ENCODE measurements around the gene BUB1B. TPM values are rescaled to one million over a fixed set of nuclear protein-coding genes. Genes with fewer than 3 reads are reported as not detected.
A peak's percentile ranks its signal among the peaks of the same experiment; 100 is the strongest.
"Not testable (repeated sequence)": the region's sequence is repeated elsewhere in the genome, so short reads cannot be mapped to it uniquely, and the experiment has no call there.

Gene BUB1B
- total RNA-seq, 2 experiments from 2014 or later: 1.4 to 2.4 TPM

DNA sequence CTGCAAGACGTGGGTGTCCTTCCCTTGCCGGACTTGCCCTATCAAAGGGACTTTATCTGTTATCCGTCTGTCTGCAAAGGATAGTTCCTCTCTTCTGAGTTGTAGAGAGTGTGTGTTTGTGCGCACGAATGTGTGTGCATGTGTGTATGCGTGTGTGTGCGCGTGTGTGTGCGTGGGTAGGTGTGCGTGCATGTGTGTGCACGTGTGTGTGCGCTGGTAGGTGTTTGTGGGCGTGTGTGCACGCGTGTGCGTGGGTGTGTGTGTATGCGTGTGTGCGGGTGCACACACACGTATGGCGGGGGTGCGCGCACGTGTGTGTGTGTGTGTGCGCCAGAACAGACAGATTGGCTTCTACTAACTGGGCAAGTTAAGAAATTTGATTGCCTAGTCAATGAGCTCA lies 48.1 kb upstream of the BUB1B start:
- Histone ChIP-seq H3K27me3 (ENCODE audit: control insufficient read depth in 1 of 2, insufficient read depth in 2 of 2, low read length in 2 of 2) (no peaks in the 10 kb centered on the region), H3K9me3 (ENCODE audit: control insufficient read depth in 1 of 2, insufficient read depth in 1 of 2, low read length in 2 of 2) (no peaks in the 10 kb centered on the region), H3K4me3 (ENCODE audit: low read length) (no peak overlapping the region), H3K4me1 (ENCODE audit: insufficient read depth, low read length) (peaks cover 30% of the 10 kb centered on the region), H3K36me3 (ENCODE audit: insufficient read depth, low read length) (no peaks in the 10 kb centered on the region), H3K27ac (ENCODE audit: low read depth in 1 of 2, low read length in 2 of 2) (no peak overlapping the region)
- H3K4me3 Mint-ChIP-seq: no peak overlapping the region
- no peaks in the 10 kb centered on the region for H3K36me3 Mint-ChIP-seq (ENCODE audit: low read depth)
- H3K27me3 Mint-ChIP-seq: no peaks in the 10 kb centered on the region
- no peak for DNase-seq
- intact Hi-C loops (cut with DNase I, micrococcal nuclease): no loop called here
- ChIA-PET POLR2A (no interaction called here), CTCF (no interaction called here)
- H3K9me3 Mint-ChIP-seq: no peaks in the 10 kb centered on the region
- H3K4me1 Mint-ChIP-seq (ENCODE audit: low read depth): peaks cover 33% of the 10 kb centered on the region
- ATAC-seq (ENCODE audit: poor library complexity): no peak
- TF ChIP-seq, protein P1, sequence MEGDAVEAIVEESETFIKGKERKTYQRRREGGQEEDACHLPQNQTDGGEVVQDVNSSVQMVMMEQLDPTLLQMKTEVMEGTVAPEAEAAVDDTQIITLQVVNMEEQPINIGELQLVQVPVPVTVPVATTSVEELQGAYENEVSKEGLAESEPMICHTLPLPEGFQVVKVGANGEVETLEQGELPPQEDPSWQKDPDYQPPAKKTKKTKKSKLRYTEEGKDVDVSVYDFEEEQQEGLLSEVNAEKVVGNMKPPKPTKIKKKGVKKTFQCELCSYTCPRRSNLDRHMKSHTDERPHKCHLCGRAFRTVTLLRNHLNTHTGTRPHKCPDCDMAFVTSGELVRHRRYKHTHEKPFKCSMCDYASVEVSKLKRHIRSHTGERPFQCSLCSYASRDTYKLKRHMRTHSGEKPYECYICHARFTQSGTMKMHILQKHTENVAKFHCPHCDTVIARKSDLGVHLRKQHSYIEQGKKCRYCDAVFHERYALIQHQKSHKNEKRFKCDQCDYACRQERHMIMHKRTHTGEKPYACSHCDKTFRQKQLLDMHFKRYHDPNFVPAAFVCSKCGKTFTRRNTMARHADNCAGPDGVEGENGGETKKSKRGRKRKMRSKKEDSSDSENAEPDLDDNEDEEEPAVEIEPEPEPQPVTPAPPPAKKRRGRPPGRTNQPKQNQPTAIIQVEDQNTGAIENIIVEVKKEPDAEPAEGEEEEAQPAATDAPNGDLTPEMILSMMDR (IDR thresholded peaks at IDR 0.05): no peak
- H3K27ac Mint-ChIP-seq: no peak overlapping the region

DNA sequence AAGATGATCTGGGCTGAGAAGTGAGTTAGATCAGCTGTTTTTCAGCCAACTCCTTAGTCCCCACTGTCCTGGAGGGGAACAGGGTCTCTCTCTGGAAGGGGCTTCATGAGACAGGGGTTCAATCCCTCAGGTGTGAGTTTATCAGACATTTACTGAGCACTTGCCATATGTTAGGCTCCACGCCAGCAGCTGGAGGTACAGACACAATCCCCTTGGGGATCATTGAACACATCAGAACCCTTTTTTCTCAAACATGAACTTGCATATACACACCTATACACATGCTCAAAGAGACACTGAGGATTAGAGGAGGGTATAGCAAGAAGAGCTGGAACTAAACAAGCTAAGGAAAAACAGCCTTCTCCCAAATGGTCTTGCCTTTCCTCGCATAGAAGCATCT lies 46.7 kb upstream of the BUB1B start:
- TF ChIP-seq, protein P1 (IDR thresholded peaks at IDR 0.05): no peak
- no peaks in the 10 kb centered on the region for H3K27me3 ChIP-seq (ENCODE audit: control insufficient read depth in 1 of 2, insufficient read depth in 2 of 2, low read length in 2 of 2)
- Mint-ChIP-seq H3K9me3 (no peaks in the 10 kb centered on the region), H3K27ac (no peak overlapping the region), H3K4me1 (ENCODE audit: low read depth) (peaks cover 21% of the 10 kb centered on the region), H3K36me3 (ENCODE audit: low read depth) (no peaks in the 10 kb centered on the region), H3K4me3 (no peak overlapping the region), H3K27me3 (no peaks in the 10 kb centered on the region)
- peaks cover 20% of the 10 kb centered on the region for H3K4me1 ChIP-seq (ENCODE audit: insufficient read depth, low read length)
- no peak for ATAC-seq (ENCODE audit: poor library complexity)
- DNase-seq: no peak
- no peak overlapping the region for H3K27ac ChIP-seq (ENCODE audit: low read depth in 1 of 2, low read length in 2 of 2)
- CTCF ChIA-PET: interaction anchor here (1.2 kb wide), 1 partner anchor 10 kb away, joined by 4 read pairs; no protein-coding TSS in a partner anchor
- H3K4me3 ChIP-seq (ENCODE audit: low read length): no peak overlapping the region
- POLR2A ChIA-PET: no interaction called here
- no peaks in the 10 kb centered on the region for H3K9me3 ChIP-seq (ENCODE audit: control insufficient read depth in 1 of 2, insufficient read depth in 1 of 2, low read length in 2 of 2)
- H3K36me3 ChIP-seq (ENCODE audit: insufficient read depth, low read length): no peaks in the 10 kb centered on the region
- intact Hi-C loops (cut with DNase I, micrococcal nuclease): no loop called here

DNA sequence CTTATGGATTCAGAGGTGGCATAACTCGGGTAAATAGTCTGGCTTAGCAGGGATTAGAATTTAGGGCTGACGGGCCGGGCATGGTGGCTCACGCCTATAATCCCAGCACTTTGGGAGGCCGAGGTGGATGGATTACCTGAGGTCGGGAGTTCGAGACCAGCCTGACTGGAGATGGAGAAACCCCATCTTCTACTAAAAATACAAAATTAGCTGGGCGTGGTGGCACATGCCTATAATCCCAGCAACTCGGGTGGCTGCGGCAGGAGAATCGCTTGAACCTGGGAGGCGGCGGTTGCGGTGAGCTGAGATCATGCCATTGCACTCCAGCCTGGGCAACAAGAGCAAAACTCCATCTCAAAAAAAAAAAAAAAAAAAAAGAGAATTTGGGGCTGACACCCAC lies 45.8 kb upstream of the BUB1B start:
- H3K27ac ChIP-seq (ENCODE audit: low read depth in 1 of 2, low read length in 2 of 2); DNase-seq; H3K36me3 ChIP-seq (ENCODE audit: insufficient read depth, low read length); intact Hi-C loops (cut with DNase I, micrococcal nuclease); H3K36me3 Mint-ChIP-seq (ENCODE audit: low read depth); ATAC-seq (ENCODE audit: poor library complexity); H3K4me3 Mint-ChIP-seq; H3K9me3 ChIP-seq (ENCODE audit: control insufficient read depth in 1 of 2, insufficient read depth in 1 of 2, low read length in 2 of 2); H3K27ac Mint-ChIP-seq; H3K27me3 ChIP-seq (ENCODE audit: control insufficient read depth in 1 of 2, insufficient read depth in 2 of 2, low read length in 2 of 2); H3K4me3 ChIP-seq (ENCODE audit: low read length); H3K9me3 Mint-ChIP-seq; H3K27me3 Mint-ChIP-seq: not testable (repeated sequence)
- POLR2A ChIA-PET: interaction anchor here (1.2 kb wide), 1 partner anchor 9 kb away, joined by 3 read pairs; no protein-coding TSS in a partner anchor
- peaks cover 16% of the 10 kb centered on the region for H3K4me1 ChIP-seq (ENCODE audit: insufficient read depth, low read length)
- H3K4me1 Mint-ChIP-seq (ENCODE audit: low read depth): peaks cover 18% of the 10 kb centered on the region
- CTCF ChIA-PET: interaction anchor here (1.2 kb wide), 1 partner anchor 10 kb away, joined by 4 read pairs; no protein-coding TSS in a partner anchor

GRCh38 chr15:40115670-40116093 lies 45.2 kb upstream of the BUB1B start:
- H3K9me3 ChIP-seq (ENCODE audit: control insufficient read depth in 1 of 2, insufficient read depth in 1 of 2, low read length in 2 of 2): no peaks in the 10 kb centered on the region
- H3K4me1 Mint-ChIP-seq (ENCODE audit: low read depth): peaks cover 18% of the 10 kb centered on the region
- H3K4me3 ChIP-seq (ENCODE audit: low read length): no peak overlapping the region
- no peak overlapping the region for H3K27ac ChIP-seq (ENCODE audit: low read depth in 1 of 2, low read length in 2 of 2)
- H3K27me3 ChIP-seq (ENCODE audit: control insufficient read depth in 1 of 2, insufficient read depth in 2 of 2, low read length in 2 of 2): no peaks in the 10 kb centered on the region
- H3K4me3 Mint-ChIP-seq: peak overlapping the region; percentile 49
- no peaks in the 10 kb centered on the region for H3K36me3 Mint-ChIP-seq (ENCODE audit: low read depth)
- no peaks in the 10 kb centered on the region for H3K9me3 Mint-ChIP-seq
- H3K27ac Mint-ChIP-seq: no peak overlapping the region
- TF ChIP-seq, protein P1 (IDR thresholded peaks at IDR 0.05): no peak
- POLR2A ChIA-PET: interaction anchor here (1.2 kb wide), 1 partner anchor 10 kb away, joined by 3 read pairs; no protein-coding TSS in a partner anchor
- H3K27me3 Mint-ChIP-seq: no peaks in the 10 kb centered on the region
- ATAC-seq (ENCODE audit: poor library complexity): peak; percentile 83
- H3K36me3 ChIP-seq (ENCODE audit: insufficient read depth, low read length): no peaks in the 10 kb centered on the region
- CTCF ChIA-PET: interaction anchor here (1.2 kb wide), 1 partner anchor 11 kb away, joined by 4 read pairs; no protein-coding TSS in a partner anchor
- H3K4me1 ChIP-seq (ENCODE audit: insufficient read depth, low read length): peaks cover 16% of the 10 kb centered on the region
- DNase-seq: peak in 6 of 14 experiments; percentile 9 to 64 (median 55)
- intact Hi-C loops (cut with DNase I, micrococcal nuclease): no loop called here

Measured in CD4-positive, alpha-beta T cell (primary cell).